H1 (cell line): ENCODE results near the gene TXNRD2. TPM values are rescaled to one million over a fixed set of nuclear protein-coding genes. Genes with fewer than 3 reads are reported as not detected.

Experiments
- CTCF ChIA-PET: fragments of 300-600 bp; sonication (Branson Sonifier 250); formaldehyde crosslinking; loops from one replicate; lab custom pipeline; 2021; ENCODE audit not compliant: partially characterized antibody; lab: Charles Lee
- POLR2A ChIA-PET: fragments of 300-600 bp; sonication (Branson Sonifier 250); formaldehyde crosslinking; loops from one replicate; lab custom pipeline; 2021; ENCODE audit warnings: inconsistent platforms; ENCODE audit not compliant: partially characterized antibody; lab: Charles Lee
- DNase-seq, 2 experiments: peaks; one replicate each; pipeline versions ENCODE4 v3.0.0 to v3.0.0-alpha.2; 2010 to 2022; ENCODE audit warnings: low spot score in 2 of 2, low read depth in 1 of 2, mixed read lengths in 1 of 2
- FAIRE-seq: peaks from 2 replicates; lab custom pipeline; 2011; peaks lifted over from hg19 to GRCh38; lab: Jason Lieb, UNC
- H2AFZ ChIP-seq: 2 replicates; pipeline ENCODE4 v1.8.1; 2012; ENCODE audit warnings: low read length, inconsistent platforms
- H2AK5ac ChIP-seq: 2 replicates; pipeline ENCODE4 v1.6.1; 2013; ENCODE audit warnings: low read depth, low read length
- H2BK120ac ChIP-seq: replicated peaks from 2 replicates; pipeline ENCODE3; 2013; ENCODE audit warnings: low read depth, low read length, inconsistent platforms
- H2BK12ac ChIP-seq: 2 replicates; pipeline ENCODE4 v1.6.1; 2013; ENCODE audit warnings: low read depth, low read length
- H2BK15ac ChIP-seq: 2 replicates; pipeline ENCODE4 v1.6.1; 2013; ENCODE audit warnings: low read length
- H2BK20ac ChIP-seq: 2 replicates; pipeline ENCODE4 v1.6.1; 2013; ENCODE audit warnings: low read length
- H2BK5ac ChIP-seq: 2 replicates; pipeline ENCODE4 v1.6.1; 2013; ENCODE audit warnings: low read depth, low read length
- H3K14ac ChIP-seq: 2 replicates; pipeline ENCODE4 v1.6.1; 2013; ENCODE audit warnings: inconsistent platforms; ENCODE audit not compliant: insufficient read length
- H3K18ac ChIP-seq: 2 replicates; pipeline ENCODE4 v1.6.1; 2013; ENCODE audit warnings: low read length; ENCODE audit errors: extremely low read depth
- H3K23ac ChIP-seq: 2 replicates; pipeline ENCODE4 v1.6.1; 2013; ENCODE audit warnings: inconsistent platforms; ENCODE audit not compliant: insufficient read length
- H3K23me2 ChIP-seq: 2 replicates; pipeline ENCODE4 v1.6.1; 2013; ENCODE audit warnings: low read depth, low read length
- H3K27ac ChIP-seq: 2 replicates; pipeline ENCODE4 v1.6.1; 2011; ENCODE audit warnings: low read depth, low read length, inconsistent platforms
- H3K27me3 ChIP-seq, 4 experiments: replicated peaks in 1 of 4; 1 replicate in 1 of 4; 2 replicates in 3 of 4; pipeline versions ENCODE4 v1.6.1 to v1.8.1; 2011 to 2013; ENCODE audit warnings: low read length in 3 of 4, mild to moderate bottlenecking in 3 of 4, inconsistent platforms in 2 of 4, mixed read lengths in 2 of 4, moderate library complexity in 1 of 4; ENCODE audit not compliant: control insufficient read depth in 3 of 4, insufficient read depth in 3 of 4; ENCODE audit errors: extremely low read depth in 1 of 4
- H3K36me3 ChIP-seq, 4 experiments: 2 replicates each; pipeline versions ENCODE4 v1.6.1 to v1.8.1; 2011 to 2013; ENCODE audit warnings: mild to moderate bottlenecking in 4 of 4, low read length in 3 of 4, moderate library complexity in 2 of 4, control low read depth in 1 of 4, inconsistent platforms in 1 of 4; ENCODE audit not compliant: insufficient read depth in 4 of 4, control insufficient read depth in 2 of 4
- H3K4ac ChIP-seq: replicated peaks from 2 replicates; pipeline ENCODE3; 2013; ENCODE audit warnings: low read length, low read depth, mixed read lengths, inconsistent platforms; ENCODE audit not compliant: insufficient read length
- H3K4me1 ChIP-seq, 4 experiments: replicated peaks in 1 of 4; 1 replicate in 1 of 4; 2 replicates in 3 of 4; pipeline versions ENCODE4 v1.6.1 to v1.8.1; 2011 to 2013; ENCODE audit warnings: low read length in 3 of 4, inconsistent platforms in 2 of 4, mixed read lengths in 1 of 4; ENCODE audit not compliant: insufficient read depth in 4 of 4, control insufficient read depth in 3 of 4
- H3K4me2 ChIP-seq, 2 experiments: 2 replicates each; pipeline versions ENCODE4 v1.6.1 to v1.8.1; 2011 to 2013; ENCODE audit warnings: low read depth in 2 of 2, low read length in 2 of 2, control low read depth in 1 of 2, inconsistent platforms in 1 of 2, mild to moderate bottlenecking in 1 of 2; ENCODE audit not compliant: insufficient read depth in 1 of 2
- H3K4me3 ChIP-seq, 4 experiments: fragments of 200-600, 300-600 bp in 1 of 4; sonication (generic), shearing (Covaris generic), sonication (Bioruptor Twin) in 1 of 4; 2 replicates each; pipeline versions ENCODE4 v1.5.1 to v1.8.1; 2011 to 2016; ENCODE audit warnings: low read length in 4 of 4, low read depth in 3 of 4, control low read depth in 2 of 4, inconsistent platforms in 2 of 4, mild to moderate bottlenecking in 2 of 4, mixed read lengths in 1 of 4, moderate library complexity in 1 of 4; ENCODE audit not compliant: insufficient read depth in 2 of 4; ENCODE audit errors: extremely low read depth in 1 of 4
- H3K56ac ChIP-seq: replicated peaks from 2 replicates; pipeline ENCODE3; 2013; ENCODE audit warnings: low read depth, mild to moderate bottlenecking, mixed read lengths, low read length, inconsistent platforms; ENCODE audit not compliant: insufficient read length
- H3K79me1 ChIP-seq: 2 replicates; pipeline ENCODE4 v1.6.1; 2013; ENCODE audit warnings: low read depth, low read length, control low read depth
- H3K79me2 ChIP-seq, 2 experiments: 2 replicates each; pipeline versions ENCODE4 v1.6.1 to v1.8.1; 2012 to 2013; ENCODE audit warnings: low read length in 2 of 2, mild to moderate bottlenecking in 2 of 2, inconsistent platforms in 1 of 2; ENCODE audit not compliant: insufficient read depth in 2 of 2, control insufficient read depth in 1 of 2
- H3K9ac ChIP-seq, 4 experiments: replicated peaks in 1 of 4; 1 replicate in 1 of 4; 2 replicates in 3 of 4; pipeline versions ENCODE4 v1.6.1 to v1.8.1; 2011 to 2013; ENCODE audit warnings: low read depth in 3 of 4, low read length in 3 of 4, control low read depth in 2 of 4, mild to moderate bottlenecking in 2 of 4, moderate library complexity in 2 of 4, inconsistent platforms in 1 of 4; ENCODE audit errors: extremely low read depth in 1 of 4
- H3K9me3 ChIP-seq, 2 experiments: 2 replicates each; pipeline versions ENCODE4 v1.6.1 to v1.8.1; 2012 to 2013; ENCODE audit warnings: mild to moderate bottlenecking in 2 of 2, moderate library complexity in 2 of 2, control low read depth in 1 of 2, inconsistent platforms in 1 of 2, low read depth in 1 of 2, low read length in 1 of 2, mixed read lengths in 1 of 2; ENCODE audit not compliant: insufficient read depth in 2 of 2
- H4K20me1 ChIP-seq, 2 experiments: replicated peaks in 1 of 2; 2 replicates each; pipeline versions ENCODE3 to v1.8.1; 2011 to 2013; ENCODE audit warnings: inconsistent platforms in 2 of 2, low read length in 2 of 2, mild to moderate bottlenecking in 1 of 2; ENCODE audit not compliant: insufficient read depth in 2 of 2, control insufficient read depth in 1 of 2
- H4K5ac ChIP-seq: 2 replicates; pipeline ENCODE4 v1.6.1; 2013; ENCODE audit warnings: low read length, low read depth, mixed read lengths, inconsistent platforms; ENCODE audit not compliant: insufficient read length
- H4K8ac ChIP-seq: 2 replicates; pipeline ENCODE4 v1.8.0; 2013; ENCODE audit warnings: mild to moderate bottlenecking, moderate library complexity, low read length, inconsistent platforms; ENCODE audit not compliant: insufficient read depth; ENCODE audit errors: extremely low read depth
- H4K91ac ChIP-seq: replicated peaks from 2 replicates; pipeline ENCODE3; 2013; ENCODE audit warnings: low read length, mixed read lengths, inconsistent platforms; ENCODE audit not compliant: insufficient read length
- BRCA1 ChIP-seq: IDR thresholded peaks from 2 replicates; pipeline ENCODE4 v1.6.1; 2012; ENCODE audit warnings: low read depth, low read length, improper control_type of control experiment
- CEBPB ChIP-seq: IDR thresholded peaks from 2 replicates; pipeline ENCODE4 v1.6.1; 2012; ENCODE audit warnings: low read depth, low read length
- EZH2 ChIP-seq: fragments of 200-600 bp; sonication (generic); IDR thresholded peaks from 2 replicates; pipeline ENCODE4 v1.7.1; 2012; ENCODE audit warnings: low read depth, mild to moderate bottlenecking, moderate library complexity, low read length, inconsistent platforms; ENCODE audit not compliant: severe bottlenecking
- JUN ChIP-seq: IDR thresholded peaks from 2 replicates; pipeline ENCODE4 v1.6.1; 2011; ENCODE audit warnings: low read depth, mild to moderate bottlenecking, improper control_type of control experiment, low read length
- JUND ChIP-seq: IDR thresholded peaks from 2 replicates; pipeline ENCODE4 v1.6.1; 2011; ENCODE audit warnings: mild to moderate bottlenecking, improper control_type of control experiment, low read length
- NANOG ChIP-seq: IDR thresholded peaks from 2 replicates; pipeline ENCODE4 v1.6.1; 2011; ENCODE audit warnings: low read length, low read depth, mild to moderate bottlenecking, inconsistent platforms; ENCODE audit not compliant: insufficient read depth, poor library complexity, severe bottlenecking
- POLR2A ChIP-seq, 2 experiments: IDR thresholded peaks; 1 replicate in 1 of 2; 2 replicates in 1 of 2; pipeline ENCODE4 v1.6.1; 2011; ENCODE audit warnings: low read depth in 2 of 2, low read length in 2 of 2, mild to moderate bottlenecking in 2 of 2; ENCODE audit errors: control extremely low read depth in 1 of 2
- POU5F1 ChIP-seq: IDR thresholded peaks from 2 replicates; pipeline ENCODE4 v1.6.1; 2011; ENCODE audit warnings: low read depth, mild to moderate bottlenecking, low read length, moderate library complexity
- RAD21 ChIP-seq, 2 experiments: IDR thresholded peaks in 1 of 2; conservative IDR thresholded peaks in 1 of 2; 2 replicates each; pipeline ENCODE4 v1.6.1; 2011; ENCODE audit warnings: low read depth in 2 of 2, low read length in 2 of 2, improper control_type of control experiment in 1 of 2, inconsistent platforms in 1 of 2, mild to moderate bottlenecking in 1 of 2, moderate library complexity in 1 of 2
- SP2 ChIP-seq: IDR thresholded peaks from 2 replicates; pipeline ENCODE4 v1.6.1; 2012; ENCODE audit warnings: mild to moderate bottlenecking, low read length, inconsistent platforms
- TCF12 ChIP-seq: IDR thresholded peaks from 2 replicates; pipeline ENCODE4 v1.6.1; 2011; ENCODE audit warnings: low read depth, mild to moderate bottlenecking, low read length
- WGBS, 2 experiments: shearing (Covaris generic) in 1 of 2; methylation state at CpG; one replicate each; pipeline versions ENCODE4 v1.1.6 to v1.1.7; 2013 to 2015; ENCODE audit warnings: low lambda C conversion rate in 2 of 2, mixed read lengths in 2 of 2, inconsistent platforms in 1 of 2, low coverage in 1 of 2, missing lambda C conversion rate in 1 of 2; ENCODE audit not compliant: insufficient replicate concordance in 2 of 2, insufficient coverage in 1 of 2, insufficient read length in 1 of 2; ENCODE audit errors: extremely low coverage in 1 of 2, missing lambda C conversion rate in 1 of 2; 5-methylcytosine and 5-hydroxymethylcytosine counted together
- polyA plus RNA-seq, 7 experiments: library from polyadenylated mRNA; depleted of rRNA in 3 of 7; stranded (reverse) in 5 of 7; unstranded in 2 of 7; fragments of >200 nt in 5 of 7; fragments of 200-250 nt in 2 of 7; gene quantifications; 1 replicate in 5 of 7; 2 replicates in 1 of 7; 4 replicates in 1 of 7; pipeline versions ENCODE4 v1.2.1 to v1.2.3, GENCODE V29; 2011 to 2013; ENCODE audit warnings: missing spikeins in 2 of 7, mixed read lengths in 2 of 7
- total RNA-seq: library from RNA; stranded (reverse); fragmentation: NEBNext Ultra II Directional; extraction: Animal tissue kit (Norgen Biotek cat#: 25700); gene quantifications from 2 replicates; pipeline ENCODE4 v1.2.1, GENCODE V29; 2021

The TXNRD2 gene
- total and polyA plus RNA-seq, 2 of the 8 experiments (the other 6 are each of a cell fraction or from before 2014, with no cell fraction given), result 14.8 to 21.9 TPM

DNA sequence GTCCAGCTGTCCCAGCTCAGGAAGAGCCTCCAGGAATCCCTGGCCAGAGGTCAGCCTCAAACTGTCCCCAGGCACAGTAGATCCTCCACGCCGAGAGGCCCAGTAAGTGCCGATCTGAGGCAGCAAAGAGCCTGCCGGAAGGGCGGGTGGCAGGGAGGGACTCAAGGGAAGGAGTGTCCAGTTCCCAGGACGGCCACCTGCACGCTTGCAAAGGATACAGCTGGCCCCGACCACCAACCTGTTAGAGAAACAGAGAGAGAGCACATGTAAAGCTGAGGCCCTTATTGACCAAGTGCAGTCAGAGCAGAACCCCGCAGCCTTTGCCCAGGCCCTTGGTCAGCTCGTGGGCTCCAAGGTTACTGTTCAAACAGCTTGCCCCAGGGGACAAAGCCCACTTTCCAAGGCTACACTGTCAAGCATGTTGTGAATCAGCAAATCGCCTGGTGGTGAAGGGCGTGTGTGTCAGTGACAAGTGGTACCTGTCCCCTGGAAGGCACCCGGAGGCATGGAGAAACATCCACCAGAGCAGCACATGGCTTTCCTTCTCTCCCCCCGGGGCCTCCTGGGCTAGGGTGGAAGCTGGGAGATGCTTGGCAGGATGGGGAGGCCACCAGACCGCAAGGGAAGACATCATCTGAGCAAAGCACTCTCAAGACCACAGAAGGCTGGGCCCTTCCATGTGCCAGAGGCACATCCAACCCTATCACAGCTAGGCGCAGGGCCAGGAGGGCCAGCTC is 42.6 kb downstream of the TXNRD2 start:
- Histone ChIP-seq H3K23ac (no peak overlapping the region), H2BK20ac (no peak overlapping the region), H4K91ac (no peak overlapping the region), H2BK5ac (peak overlapping the region; percentile 35; the same call in 1 of the 2 replicates), H2BK120ac (no peak overlapping the region), H4K8ac (no peak overlapping the region), H2AFZ (no peak overlapping the region), H3K14ac (no peak overlapping the region), H4K5ac (no peak overlapping the region), H3K79me1 (no peaks in the 10 kb centered on the region), H3K4me3 (no peak overlapping the region), H2BK15ac (peak overlapping the region; percentile 97), H3K9ac (no peak overlapping the region), H3K4ac (no peak overlapping the region), H3K4me2 (no peak overlapping the region), H4K20me1 (no peaks in the 10 kb centered on the region), H3K4me1 (peaks cover 5 to 12% (median 12%) of the 10 kb centered on the region in 4 experiments), H3K56ac (no peak overlapping the region), H3K79me2 (no peaks in the 10 kb centered on the region), H3K18ac (no peak overlapping the region), H3K27me3 (no peaks in the 10 kb centered on the region; a peak in 1 of 7 replicates), H2BK12ac (no peak overlapping the region), H3K9me3 (no peaks in the 10 kb centered on the region), H3K27ac (no peak overlapping the region), H3K23me2 (no peaks in the 10 kb centered on the region), H3K36me3 (no peaks in the 10 kb centered on the region), H2AK5ac (no peak overlapping the region)
- no peak for DNase-seq
- ChIA-PET POLR2A (interaction anchor here (1.1 to 1.3 kb wide), 2 partner anchors 18 to 21 kb away, joined by 3 read pairs; no protein-coding TSS in a partner anchor), CTCF (interaction anchor here (0.8 to 10.1 kb wide), 8 partner anchors 7 to 502 kb away, joined by 3 to 69 read pairs (median 6); partner anchors contain the start of genes GNB1L and RTL10)
- TF ChIP-seq JUND (no peak), CEBPB (no peak), POU5F1 (no peak), JUN (no peak), SP2 (no peak), EZH2 (no peak), RAD21 (IDR thresholded peaks at IDR 0.05 in 1 of 2, conservative IDR thresholded peaks at IDR 0.05 in 1 of 2; ENCODE audit: low read depth in 2 of 2, low read length in 2 of 2) (no peak), TCF12 (no peak), POLR2A (IDR thresholded peaks at IDR 0.05; ENCODE audit: control extremely low read depth in 1 of 2, low read depth in 2 of 2, low read length in 2 of 2) (no peak), NANOG (no peak), BRCA1 (no peak)
- WGBS, 2 experiments, result 93% methylated on average over 16 of the region's 16 CpGs; no CpG with 5 or more reads in 1 of the 2 experiments
- no peak for FAIRE-seq
